ENCODE measurements around the gene ZNRF2.
"Not testable (repeated sequence)": the region's sequence is repeated elsewhere in the genome, so short reads cannot be mapped to it uniquely, and the experiment has no call there.

ZNRF2 gene

DNA sequence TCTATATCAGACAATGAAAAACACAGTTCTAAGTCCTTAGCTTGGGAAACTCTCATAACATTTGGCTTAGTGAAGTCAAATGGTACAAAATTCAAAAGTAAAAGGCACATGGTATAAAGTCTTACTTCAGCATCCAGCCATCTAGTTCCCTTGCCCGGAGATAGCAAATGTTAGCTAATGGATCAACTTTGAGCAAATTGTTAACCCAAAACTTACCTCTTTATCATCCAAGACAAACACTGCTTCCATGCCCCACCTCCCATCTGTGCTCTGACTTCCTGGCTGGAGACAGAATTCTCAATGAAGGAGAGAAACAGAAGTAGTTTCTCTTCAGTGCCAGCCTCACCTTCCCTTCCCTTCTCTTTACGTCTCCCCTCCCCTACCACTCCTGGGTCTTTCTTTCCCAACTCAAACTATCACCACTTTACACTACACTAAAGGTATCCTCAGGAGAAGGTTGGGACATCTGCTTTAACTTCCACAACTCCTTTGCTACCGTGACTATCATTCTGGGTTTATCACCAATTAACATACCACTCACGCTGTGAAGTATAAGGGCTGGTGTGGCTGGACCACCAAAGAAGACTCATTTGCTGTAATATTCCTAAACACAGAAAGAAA is 21.2 kb upstream of the ZNRF2 start:
- DNase-seq, result no peak

DNA sequence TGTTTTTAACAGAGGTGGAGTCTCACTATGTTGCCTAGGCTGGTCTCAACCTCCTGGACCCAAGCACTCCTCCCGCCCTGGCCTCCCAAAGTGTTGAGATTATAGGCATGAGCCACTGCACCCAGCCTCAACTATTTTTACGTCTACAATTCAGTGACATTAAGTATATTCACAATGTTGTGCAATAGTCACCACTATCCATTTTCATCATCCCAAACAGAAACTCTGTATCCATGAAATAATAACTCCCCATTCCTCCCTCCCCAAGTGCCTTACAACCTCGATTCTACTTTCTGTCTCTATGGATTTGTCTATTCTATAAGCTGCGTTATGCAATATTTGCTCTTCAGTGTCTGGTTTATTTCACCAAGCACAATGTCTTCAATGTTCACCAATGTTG is 20.3 kb upstream of the ZNRF2 start:
- no peak for DNase-seq

DNA sequence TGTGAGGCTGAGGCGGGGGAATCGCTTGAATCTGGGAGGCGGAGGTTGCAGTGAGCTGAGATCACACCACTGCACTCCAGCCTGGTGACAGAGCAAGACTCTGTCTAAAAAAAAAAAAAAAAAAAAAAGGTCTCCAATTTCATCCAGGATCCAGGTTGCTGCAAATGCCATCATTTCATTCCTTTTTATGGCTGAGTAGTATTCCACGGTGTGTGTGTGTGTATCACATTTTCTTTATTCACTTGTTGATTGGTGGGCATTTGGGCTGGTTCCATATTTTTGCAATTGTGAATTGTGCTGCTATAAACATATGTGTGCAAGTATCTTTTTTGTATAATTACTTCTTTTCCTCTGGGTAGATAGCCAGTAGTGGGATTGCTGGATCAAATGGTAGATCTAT is 19.2 kb upstream of the ZNRF2 start:
- DNase-seq, result not testable (repeated sequence)

DNA sequence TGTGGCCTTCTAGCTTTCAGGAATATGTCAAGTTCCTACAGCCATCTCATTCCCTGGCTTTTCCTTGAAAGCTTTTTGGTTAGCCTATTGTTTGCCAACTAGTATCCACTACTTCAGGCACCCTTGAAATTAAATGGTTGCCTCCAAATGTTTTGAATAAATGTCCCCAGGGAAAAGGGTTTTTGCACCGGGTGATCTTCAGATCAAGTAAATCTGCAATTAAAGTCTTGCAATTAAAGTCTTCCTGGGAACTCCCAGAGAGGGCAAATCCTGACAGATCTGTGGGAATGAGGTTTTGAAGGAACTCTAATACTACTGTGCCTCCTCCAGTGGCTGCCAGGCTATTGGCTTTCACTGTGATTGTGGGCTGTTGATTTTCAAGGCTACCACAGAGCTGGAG is 17.7 kb upstream of the ZNRF2 start:
- DNase-seq, result no peak

DNA sequence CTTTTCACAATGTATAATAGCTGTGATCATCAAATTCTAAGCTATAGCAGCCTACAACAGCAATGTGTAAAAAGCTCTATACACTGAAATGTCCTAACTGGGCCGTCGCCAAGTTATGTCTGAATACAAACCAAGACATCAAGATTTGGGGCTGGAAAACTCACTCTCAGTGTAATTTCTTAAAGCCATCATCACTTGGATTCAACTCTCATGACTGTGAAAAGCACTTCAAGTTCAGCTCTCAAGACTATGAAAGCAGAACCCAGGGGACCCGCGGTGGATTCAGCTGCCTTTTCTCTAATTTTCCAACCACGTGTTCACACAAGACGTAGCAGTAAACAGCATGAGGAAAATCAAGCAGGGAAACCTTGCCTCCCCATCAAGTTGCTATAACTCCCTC is 15.8 kb upstream of the ZNRF2 start:
- no peak for DNase-seq

DNA sequence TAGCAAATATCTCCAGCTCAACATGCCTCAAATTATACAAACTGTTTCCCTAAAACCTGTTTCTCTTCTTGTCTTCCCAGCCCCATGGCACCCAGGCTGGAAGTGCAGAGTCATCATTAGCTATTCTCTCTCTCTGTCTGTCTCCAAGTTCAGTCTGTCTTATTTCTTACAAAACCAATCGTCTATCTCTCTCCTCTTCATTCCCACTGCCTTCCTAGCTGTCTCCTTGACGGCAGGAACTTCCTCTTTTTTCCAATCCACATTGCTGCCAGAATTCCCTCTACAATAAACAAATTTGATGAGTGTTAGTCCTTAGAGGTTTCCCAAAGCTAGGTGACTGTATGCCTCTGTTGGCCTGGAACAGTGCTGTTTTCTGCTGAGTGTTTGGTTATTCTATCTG is 14.9 kb upstream of the ZNRF2 start:
- DNase-seq, result no peak

DNA sequence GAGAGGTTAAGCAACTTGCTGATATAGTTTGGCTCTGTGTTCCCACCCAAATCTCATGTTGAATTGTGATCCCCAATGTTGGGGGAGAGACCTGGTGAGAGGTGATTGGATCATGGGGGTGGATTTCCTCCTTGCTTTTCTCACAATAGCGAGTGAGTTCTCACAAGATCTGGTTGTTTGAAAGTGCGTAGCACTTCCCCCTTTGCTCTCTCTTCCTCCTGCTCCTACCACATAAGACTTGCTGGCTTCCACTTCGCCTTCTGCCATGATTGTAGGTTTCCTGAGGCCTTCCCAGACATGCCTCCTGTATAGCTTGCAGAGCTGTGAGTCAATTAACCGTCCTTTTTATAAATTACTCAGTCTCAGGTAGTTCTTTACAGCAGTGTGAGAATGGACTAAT is 13.5 kb upstream of the ZNRF2 start:
- no peak for DNase-seq

DNA sequence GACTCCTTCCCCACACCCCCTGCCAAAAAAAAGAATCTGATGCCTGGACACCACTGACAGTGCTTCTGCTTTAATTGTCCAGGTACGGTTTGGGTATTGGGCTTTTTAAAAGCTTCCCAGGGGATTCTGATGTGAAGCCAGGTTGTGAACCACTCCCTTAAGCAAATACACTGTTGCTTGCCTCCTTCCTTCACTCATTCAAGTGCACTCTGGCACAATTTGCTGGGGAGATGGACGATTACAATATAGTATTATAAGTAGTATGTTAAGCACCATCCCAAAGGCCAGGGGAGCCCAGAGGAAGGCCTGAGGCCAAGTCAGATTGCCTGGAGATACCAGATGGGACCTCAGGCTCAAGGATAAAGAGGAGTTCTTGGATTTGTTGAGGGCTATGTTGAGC is 12.3 kb upstream of the ZNRF2 start:
- DNase-seq, result no peak

DNA sequence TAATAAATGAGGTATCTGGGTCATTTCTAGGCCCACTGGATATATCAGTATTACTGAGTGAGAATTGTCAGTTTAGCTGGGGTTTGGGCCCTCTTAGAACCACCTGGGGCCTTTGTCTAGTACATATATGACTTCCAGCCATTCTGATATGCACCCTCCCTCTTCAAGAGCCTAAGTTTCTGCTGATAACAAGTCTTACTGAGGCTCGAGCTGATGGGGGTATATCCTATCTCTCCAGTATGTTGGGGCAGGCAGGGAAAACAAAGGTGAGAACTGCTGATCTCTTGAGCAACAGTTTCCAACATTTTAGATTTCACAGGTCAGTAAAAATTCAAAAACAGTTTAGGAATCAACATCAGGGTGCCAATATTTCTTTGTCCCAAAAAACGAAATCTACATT is 10.8 kb upstream of the ZNRF2 start:
- no peak for DNase-seq

DNA sequence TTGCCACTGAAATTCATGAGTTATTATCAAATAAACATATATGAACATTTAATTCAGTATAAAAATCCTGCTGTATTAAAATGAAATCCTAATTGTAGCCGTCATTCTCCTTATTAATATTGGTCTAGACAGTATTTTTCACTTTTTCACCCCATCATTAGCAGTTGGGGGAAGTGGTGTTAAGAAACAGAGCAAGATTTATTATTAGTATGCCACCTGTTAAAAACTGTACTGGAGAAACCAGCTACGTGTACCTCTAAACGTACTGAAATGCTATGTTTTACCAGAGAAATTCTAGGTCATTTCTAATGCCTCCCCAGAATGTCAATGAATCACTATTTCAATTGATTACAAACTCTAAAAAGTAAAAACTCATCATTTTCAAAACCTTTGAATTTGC is 9.8 kb upstream of the ZNRF2 start:
- no peak for DNase-seq

DNA sequence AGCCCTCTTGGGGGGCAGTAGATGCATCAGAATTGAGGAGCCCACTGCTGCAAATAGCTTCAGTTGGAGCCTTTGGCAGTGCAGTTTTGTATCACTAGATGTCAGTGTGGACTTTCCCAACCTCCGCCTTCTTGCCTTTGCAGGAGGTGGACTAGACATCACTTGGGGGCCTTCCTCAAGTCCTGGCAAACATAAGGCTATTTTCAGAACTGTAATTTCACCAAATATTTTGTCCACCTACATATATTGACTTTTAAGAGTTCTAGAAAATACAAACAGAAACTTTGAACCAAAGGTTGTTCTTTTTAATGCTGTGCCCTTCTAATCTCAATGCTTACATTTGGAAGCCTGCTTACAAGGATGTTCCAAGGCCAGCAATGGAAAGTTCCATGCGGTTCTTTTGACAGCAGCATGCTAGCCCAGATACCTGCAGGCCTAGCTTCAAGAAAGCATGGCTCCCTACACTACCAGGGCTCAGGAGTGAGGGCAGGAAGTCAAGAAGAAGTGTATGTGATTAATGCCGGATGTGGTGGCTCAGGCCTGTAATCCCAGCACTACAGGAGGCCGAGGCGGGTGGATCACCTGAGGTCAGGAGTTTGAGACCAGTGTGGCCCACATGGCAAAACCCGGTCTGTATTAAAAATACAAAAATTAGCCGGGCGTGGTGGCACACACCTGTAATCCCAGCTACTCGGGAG is 8.0 kb upstream of the ZNRF2 start:
- DNase-seq, result peak; percentile 65

DNA sequence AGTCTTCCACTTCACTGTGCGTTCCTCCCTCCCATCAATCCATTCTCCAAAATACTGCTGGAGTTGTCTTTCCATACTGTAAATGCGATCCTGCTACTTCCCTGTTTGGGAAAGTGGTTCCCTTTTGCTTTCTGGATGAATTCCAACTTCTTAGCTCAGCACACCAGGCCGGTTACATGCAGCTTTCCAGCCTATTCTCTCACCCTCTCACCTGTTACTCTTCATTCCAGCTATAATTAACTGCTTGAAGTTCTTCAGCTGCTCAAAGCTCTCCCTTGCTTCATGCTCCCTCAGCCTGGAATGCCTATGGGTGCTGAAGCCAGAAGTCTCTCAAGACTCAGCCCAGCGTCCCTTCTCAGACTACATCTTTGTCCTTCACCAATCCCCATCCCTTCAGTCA is 6.0 kb upstream of the ZNRF2 start:
- no peak for DNase-seq

DNA sequence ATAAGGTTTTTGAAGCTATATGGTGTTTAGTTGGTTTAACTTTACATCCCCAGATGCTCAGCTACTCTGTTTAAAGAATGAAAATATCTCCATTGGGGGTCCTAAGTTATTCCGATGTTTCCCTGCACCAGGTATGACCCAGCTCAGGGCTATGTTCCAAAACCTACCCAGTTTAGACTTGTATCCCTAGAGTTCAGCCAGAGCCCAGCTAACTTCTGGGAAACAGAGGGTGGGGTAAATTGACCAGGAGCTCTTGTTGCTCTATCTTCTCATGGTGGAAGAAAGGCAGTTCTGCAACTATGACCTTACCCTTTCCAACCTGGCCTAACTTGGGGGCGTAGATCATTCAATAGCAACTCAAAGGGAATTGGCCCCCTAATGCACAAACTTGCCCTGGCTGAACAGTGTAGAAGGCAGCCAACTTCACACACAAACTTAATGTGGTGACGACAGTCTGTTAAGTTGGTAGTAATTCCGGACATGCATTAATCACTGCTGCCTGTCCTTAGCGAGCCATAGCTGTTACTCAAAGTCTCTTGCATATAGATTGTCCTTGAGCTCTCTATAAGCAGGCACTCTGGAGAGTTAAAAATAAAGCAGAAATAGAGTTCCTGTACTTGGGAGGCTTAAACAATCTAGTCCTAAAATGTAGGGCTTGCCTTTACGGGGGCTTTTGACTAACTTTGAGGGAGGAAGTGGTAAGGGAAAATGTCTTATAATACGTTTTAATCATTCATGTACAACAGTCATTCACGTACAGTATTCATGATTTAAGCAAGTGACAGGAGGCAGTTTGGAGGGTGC is 5.3 kb upstream of the ZNRF2 start:
- no peak for DNase-seq

DNA sequence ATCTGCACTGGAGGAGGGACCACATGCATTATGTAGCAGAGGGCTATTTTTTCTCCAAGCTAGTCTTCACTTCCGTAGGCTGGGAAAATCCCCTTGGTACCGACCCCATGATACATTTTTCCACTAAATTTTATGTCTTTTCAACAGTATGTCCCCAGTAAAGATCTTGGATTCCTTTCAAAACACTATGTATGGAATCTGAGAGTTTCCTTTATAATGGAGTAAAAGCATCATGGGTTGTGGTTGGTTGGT is 4.8 kb upstream of the ZNRF2 start:
- no peak for DNase-seq

DNA sequence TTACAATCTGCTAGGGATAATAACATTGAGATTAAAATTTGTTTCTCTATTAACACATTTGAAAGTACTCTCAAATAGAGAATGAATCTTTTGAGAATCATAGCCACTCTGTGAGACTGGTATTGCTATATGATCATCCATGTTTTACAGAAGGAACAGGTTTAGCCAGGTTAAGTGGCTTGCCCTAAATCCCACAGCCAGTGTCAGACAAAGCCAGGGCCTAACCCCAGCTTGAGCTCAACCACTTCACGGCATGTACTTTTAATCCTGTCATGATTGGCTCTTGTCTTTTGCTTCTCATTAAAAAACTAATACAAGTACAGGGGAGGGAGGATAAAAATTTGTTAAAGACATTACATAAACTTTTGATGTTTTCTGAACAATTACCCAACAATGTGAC is 3.8 kb upstream of the ZNRF2 start:
- DNase-seq, result no peak

DNA sequence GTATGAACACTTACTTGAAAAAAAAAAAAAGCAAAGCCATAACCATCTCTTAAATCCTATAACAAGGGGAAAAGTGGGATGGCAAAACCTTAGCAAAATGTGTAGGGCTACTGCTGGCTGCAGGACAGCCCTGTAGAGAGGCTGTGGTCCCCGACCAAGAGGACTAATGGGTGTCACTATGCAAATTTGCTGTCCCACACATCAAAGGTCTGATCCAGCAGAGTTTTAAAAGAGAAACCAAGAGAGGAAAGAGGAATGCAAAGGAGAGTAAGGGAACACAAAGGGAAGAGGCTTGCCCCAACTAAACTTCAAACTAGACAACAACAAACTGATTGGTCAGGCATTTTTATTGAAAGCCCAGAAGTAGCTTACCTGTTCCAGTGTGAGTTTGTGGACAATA is 3.1 kb upstream of the ZNRF2 start:
- DNase-seq, result no peak

DNA sequence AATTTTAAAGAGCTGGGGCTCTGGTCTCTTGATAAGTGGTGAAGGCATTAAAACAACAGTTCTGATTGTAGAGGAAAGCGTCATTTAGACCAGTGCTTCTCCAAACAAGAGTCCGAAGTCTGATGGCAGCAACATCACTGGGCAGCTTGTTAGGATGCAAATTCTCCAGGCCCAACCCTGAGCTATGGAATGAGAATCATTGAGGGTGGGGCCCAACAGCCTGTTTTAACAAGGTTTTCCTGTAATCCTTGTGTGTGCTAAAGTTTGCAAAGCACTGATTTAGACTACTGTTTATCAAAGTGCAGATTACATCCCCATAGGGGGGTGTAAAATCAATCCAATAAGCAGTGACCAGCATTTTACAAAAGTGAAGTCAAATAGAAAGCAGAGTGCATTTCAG is 2.6 kb upstream of the ZNRF2 start:
- DNase-seq, result no peak

DNA sequence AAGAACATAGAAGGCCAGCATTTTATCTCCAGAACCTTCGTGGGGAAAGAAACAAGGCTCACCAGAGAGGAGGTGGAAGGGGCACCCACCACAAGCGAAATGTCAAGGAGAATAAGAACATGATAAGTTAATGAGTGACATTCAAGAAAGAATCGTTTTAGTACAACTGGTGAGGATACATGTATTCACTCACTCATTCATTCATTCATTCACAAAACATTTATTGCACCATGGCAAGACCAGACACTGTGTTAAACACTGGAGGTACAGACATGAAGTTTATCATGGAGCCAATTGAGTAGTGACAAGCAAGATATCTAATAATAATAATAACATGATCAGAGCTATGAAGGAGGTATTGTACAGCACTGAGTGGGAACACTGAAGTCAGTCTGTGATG is 1.7 kb upstream of the ZNRF2 start:
- DNase-seq, result no peak

DNA sequence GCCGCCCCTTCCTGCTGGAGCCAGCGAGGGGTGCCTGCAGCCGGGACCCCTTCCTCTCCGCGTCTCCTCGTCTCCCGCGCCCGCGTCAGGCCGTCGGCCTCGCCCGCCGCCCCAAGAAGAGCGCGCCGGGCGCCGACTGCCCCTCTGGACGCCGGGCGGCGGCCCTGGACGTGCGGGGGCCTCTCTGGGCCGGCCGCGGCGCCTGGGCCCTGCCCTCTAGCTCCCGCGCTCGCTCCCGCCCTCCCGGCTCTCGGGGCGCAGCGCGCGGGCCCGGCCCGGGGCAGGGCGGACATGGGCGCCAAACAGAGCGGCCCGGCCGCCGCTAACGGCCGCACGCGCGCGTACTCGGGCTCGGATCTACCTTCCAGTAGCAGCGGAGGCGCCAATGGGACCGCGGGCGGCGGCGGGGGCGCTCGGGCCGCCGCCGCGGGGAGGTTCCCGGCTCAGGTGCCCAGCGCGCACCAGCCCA is 704 bp downstream of the ZNRF2 start:
- DNase-seq, result peak; percentile 9

DNA sequence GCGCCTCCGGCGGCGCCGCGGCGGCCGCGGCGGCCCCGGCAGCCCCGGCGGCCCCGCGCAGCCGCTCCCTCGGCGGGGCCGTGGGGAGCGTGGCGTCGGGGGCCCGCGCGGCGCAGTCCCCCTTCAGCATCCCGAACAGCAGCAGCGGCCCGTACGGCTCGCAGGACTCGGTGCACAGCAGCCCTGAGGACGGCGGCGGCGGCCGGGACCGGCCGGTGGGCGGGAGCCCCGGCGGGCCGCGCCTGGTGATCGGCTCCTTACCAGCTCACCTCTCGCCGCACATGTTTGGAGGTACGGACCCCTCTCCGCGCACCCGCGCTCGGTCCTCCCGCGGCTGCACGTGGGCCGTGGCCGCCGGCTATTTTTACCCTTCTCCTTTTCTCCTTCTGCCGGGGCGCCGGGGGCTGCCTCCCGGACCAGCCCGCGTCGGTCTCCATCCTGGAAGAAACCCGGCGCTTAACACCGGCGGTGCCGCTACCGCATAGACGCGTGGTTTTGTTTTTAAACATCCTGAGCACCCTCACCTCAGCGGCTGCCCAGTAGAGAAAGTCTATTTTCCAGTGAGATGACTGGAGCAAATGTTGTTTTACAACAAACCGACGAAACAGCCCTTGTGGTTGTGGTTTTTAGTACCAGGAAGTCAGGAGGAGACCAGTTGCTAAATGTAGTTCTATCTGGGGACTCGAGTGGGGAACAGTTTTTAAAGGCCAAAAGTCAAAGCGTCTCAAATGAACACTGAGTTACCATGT is 1.3 kb downstream of the ZNRF2 start:
- peak; percentile 29 for DNase-seq

DNA sequence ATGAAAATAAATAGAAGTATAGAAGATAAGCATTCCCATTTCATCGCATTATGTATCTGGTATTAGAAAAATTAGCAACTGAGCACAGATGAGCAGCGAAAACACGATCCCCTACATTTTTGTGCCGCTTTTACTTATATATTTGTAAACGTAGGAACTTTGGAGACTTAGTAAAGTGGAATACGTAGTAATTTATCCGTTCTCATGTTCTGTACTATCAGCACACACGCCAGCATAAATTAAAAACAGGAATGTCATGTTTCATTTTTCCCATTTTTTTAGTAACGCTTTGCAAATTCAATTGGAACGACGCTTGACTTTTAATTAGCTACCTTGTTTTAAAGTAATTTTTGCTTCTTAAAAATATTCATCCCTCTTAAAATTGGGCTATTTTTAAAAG is 2.4 kb downstream of the ZNRF2 start:
- DNase-seq, result no peak

DNA sequence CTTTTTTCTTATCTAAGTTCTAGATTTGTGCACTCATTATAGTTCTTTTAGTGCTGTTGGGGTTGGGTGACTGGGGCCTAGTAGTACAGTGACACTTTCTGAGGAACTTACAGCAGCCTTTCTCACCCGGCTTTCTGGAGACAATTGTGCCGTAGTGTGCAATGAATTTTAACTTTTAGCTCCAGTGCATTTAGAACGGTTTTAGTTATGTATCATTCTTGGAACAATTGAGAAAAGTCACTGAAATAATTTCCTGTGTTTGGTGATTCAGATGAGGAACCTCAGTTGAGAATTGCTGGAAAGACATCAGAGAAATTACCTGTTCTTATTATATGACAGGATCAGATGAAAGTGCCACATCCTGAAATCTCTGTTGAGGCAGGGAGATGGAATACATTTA is 3.2 kb downstream of the ZNRF2 start:
- DNase-seq, result not testable (repeated sequence)

DNA sequence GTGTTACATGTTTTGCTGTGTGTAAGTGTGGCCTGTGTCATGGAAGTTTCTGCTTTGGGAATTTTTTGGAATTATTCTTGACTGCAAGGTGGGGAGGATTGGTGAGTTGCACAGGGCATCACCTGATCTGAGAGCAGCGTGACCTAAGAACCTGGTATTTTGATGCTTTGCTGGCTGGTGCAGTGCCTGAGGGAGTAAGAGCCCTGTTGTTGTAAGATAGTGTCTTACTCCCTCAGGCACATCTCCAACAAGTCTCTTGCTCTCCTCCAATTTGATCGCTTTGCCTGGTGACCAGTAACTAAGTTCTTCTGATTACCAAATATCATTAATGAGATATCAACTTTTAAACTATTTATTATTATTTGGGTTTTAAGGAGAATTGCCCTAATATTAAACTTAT is 5.2 kb downstream of the ZNRF2 start:
- not testable (repeated sequence) for DNase-seq

DNA sequence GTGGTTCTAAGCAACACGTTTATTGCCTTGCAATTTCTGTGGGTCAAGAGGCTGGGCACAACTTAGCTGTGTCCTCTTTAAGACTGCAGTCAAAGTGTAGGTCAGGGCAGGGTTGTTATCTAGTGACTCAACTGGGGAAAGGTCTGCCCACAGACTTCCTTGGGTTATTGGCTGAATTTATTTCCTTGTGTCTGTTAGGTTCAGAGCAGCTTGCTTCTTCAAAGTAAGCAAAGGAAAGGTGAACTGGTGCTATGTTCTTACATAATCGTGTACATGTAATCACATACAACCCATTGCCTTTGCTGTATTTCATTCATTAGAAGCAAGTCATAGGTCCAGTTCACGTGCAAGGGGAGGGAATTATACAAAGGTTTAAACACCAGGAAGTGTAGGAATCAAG is 5.9 kb downstream of the ZNRF2 start:
- DNase-seq, result not testable (repeated sequence)
